NCI-H345 treated with DMSO at 0.1 percent for 48 hours (cell line): ENCODE measurements around the gene DHRS12.

Experiments
- DNase-seq: peaks from one replicate; lab custom pipeline; 2025; ENCODE audit not compliant: unreplicated experiment; lab: John Stamatoyannopoulos, UW

The DHRS12 gene

DNA sequence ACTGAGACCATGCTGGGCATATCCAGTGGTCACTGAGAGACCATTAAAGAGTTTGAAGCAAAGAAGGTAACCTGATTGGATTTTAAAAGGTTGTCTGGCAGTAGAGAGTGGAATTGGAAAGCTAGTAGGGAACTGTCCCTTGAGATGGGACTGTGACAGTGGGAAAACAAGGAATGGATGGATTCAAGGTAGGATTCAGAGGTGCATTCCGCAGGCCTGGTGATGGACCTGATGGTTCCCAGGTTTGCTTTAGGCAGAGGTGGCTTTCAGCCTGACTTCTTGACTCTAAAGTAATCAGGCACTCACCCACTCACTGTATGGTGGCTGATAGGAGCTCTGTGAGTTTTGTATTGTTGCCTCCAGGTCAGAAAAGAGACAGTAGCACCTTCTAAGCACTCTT, 73.0 kb downstream of the DHRS12 start:
- no peak for DNase-seq

DNA sequence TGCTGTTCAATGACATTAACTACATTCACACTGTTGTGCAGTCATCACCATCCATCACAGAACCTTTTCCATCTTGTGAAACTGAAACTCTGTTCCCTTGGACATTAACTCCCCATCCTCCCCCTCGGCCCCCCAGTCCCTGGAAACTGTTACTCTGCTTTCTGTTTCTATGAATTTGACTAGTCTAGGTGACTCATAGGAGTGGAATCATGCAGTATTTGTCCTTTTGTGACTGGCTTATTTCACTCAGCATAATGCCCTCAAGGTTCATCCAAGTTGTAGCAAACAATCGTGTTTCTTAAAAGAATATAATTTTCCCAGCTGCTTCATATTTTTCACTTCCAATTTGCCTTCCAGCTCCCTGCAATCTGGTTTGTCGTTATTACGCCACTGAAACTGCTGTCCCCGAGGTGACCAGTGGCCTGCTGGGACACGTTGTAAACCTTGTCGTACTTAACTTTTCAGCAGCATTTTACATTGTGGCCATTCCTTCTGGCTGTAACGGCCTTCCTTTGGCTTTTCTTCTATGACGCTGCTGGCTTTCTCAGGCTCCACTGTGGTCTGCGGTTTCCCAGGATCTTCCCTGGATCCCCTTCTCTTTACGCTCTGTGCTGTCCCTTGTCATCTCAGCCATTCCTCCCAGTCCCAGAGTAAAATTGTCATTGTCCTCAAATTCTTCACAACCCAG, 74.0 kb downstream of the DHRS12 start:
- no peak for DNase-seq

DNA sequence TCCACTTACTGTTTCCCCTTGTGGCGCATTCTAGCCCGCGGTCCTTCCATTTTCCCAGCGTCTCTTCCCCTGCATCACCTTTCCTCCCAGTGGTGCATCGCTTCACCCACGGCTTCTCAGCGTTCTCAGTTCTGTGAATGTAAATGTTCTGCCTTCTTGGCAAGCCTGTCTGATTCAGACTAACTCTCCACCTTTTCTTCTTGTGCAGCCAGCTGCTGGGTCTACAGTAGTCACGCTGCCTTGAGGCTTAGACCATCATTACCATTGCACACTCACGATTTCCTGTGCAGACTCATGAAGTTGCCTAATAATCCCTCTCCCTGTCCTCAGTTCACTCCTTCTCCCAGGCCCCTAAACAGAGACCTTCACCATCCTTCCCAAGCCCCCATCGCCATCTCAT, 75.0 kb downstream of the DHRS12 start:
- DNase-seq = no peak

DNA sequence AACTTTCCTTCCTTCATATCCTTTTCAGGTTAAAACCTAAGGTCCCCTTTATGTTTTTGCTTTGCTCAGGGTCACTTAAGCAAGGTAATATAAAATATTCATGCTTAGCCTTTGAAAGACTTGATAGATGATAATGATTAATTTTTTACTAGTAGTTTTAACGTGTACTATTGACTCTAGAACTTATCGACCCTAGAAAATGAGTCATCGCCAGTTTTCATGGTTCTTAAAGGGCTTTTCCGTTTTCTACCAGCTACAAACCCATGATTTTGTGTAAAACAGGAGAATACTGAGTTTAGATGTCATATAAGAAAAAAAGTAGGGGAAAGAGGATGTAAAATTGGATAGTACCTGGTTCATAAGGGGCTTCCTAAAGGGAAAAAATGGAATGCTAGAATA, 75.7 kb downstream of the DHRS12 start:
- no peak for DNase-seq

DNA sequence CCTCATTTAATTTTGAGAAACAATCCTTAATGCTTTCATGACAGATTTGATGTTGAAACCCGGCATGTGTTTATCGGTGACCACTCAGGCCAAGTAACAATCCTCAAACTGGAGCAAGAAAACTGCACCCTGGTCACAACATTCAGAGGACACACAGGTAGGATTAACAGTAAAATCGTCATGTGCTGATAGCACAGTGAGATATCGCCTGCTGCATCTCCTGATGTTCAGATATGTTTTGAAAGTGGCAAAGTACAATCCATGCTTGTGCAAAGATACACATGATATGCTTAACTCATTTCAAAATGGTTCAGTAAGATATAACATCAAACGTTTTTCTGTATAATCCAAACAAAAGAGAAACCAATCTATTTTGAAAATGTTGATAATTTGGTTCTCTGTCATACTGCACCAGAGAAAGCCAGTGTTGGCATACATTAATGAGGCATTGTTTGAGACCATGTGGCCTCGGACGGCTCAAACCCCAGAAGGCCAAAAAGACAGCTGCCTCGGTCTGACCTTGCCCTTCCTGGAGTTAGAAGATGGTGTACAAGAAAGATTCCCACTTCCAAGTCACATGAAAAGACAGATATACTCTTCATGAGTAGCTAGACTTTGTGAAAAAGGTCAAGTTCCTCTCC, 76.2 kb downstream of the DHRS12 start:
- DNase-seq = no peak

DNA sequence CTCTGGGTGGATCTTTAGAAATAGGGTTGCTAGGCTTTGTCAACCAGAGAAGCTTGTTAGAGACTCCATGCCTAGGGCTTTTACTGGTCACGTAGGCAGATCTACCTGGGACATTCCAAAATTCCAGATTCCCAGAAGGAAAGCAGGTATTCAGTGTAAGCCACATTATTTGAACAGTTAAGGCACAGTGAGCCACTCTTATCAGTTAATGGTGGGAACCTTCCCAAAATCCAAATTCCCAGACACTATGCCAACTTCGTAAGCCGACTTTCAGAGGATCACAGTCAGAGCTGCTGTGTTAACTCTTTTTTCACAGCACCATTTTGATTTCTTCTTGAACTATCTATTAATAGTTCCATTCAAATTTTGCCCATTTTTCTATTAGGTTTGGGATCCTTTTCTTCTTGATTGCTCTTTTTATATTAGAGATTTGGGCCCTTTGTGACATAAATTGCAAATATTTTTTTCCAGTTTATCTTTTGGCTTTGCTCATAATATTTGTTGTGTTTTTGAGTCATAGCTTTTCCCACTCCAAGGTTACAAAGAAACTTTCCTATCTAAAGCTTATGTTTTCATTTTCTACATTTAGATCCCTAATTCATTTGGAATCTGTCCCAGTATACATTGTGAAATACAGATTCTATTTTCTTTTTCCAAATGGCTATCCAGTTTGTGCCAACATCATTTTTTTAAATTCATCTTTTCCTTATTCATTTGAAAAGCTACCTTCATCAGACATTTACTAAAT, 77.3 kb downstream of the DHRS12 start:
- no peak for DNase-seq

DNA sequence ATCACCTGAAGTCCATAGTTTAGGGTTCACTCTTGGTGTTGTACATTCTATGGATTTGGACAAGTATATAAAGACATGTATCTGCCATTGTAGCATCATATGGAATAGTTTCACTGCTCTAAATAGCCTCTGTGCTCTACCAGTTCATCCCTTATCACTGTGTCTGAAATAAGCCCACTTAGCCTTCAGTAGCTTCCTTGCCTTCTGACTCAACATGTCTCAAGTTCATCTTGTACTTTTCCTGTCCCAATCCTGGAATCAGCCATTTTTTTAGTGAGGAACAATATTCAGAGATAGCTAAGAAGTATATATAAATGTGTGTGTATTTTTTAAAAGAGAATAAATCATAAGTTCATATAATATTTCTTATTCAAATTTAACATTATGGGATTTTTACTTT, 79.2 kb downstream of the DHRS12 start:
- DNase-seq = no peak

DNA sequence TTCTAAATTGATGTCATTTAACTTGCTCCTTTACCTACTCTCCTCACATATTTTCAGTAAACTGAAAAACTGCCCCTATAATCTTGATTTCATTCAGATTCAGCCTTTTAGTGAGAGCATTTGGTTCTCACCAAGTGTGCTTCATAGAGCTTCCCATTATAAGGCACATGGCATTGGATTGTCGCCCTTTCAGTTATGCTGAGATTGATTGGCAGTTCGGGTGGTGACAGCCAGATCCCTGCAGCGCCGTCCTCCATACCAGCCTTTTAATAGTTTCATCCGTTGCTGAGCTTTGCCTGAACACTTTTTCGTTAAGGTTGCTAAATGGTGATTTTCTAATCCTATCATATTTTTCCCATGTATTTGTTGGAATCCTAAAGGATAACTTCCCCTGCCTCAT, 80.4 kb downstream of the DHRS12 start:
- no peak for DNase-seq

DNA sequence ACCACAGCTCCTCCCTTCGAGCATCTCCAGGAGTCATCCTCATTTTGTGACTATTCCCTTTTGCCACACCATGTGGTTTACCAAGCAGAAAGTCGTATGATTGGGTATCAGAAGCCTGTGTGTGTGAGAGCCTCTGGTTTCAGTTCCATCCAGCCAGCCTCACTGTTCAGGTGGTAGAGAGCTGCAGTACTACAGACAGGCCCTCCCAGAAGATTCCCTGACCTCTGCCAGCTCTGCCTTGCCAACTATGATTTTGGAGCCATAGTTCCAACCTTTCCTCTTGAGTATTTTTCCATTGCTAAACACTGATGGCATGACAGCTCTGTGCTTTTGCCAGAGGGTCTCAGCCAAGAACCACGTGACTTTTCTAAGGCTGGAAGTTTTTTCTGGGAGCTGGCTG, 82.5 kb downstream of the DHRS12 start:
- DNase-seq = no peak

DNA sequence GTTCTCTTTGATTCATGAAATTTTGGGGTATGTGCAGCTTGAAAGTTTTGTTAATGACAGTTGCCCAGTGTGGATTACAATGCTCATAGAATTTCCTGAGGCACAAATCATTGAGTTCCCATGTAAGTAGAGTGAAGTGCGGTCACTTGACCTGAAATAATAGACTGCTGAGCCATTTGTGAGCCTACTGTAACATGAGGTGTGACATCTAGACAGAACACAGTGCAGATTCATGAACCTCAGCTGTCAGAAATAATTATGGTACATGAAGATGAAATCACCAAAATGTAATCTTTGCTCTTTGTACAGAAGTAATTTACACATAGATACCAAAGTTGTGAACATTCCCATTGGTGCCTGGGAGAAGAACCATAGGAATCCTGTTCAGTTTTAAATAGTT, 84.6 kb downstream of the DHRS12 start:
- no peak for DNase-seq
